Activated naive CD4-positive, alpha-beta T cell treated with anti-CD3 and anti-CD28 coated beads, Interleukin-2, amount 10 ng/mL, durations not matched to agents 7 days and 5 days (primary cell): Measurements from ENCODE around the gene ATXN10.

Source experiments
- CTCF ChIA-PET: fragments of 350-600 bp; sonication (Branson Sonifier 250); formaldehyde crosslinking; loops from one replicate; lab custom pipeline; 2021; ENCODE audit warnings: antibody characterized with exemption; lab: Charles Lee
- DNase-seq: peaks from one replicate; pipeline ENCODE4 v3.0.0-alpha.2; 2020
- H3K27ac Mint-ChIP-seq: one replicate; pipeline ENCODE4 v1.8.0; 2021; ENCODE audit warnings: mild to moderate bottlenecking, moderate library complexity, mixed read lengths
- H3K27me3 Mint-ChIP-seq: one replicate; pipeline ENCODE4 v1.8.0; 2021; ENCODE audit warnings: mild to moderate bottlenecking, mixed read lengths
- H3K36me3 Mint-ChIP-seq: one replicate; pipeline ENCODE4 v1.8.0; 2021; ENCODE audit warnings: mixed read lengths
- H3K4me1 Mint-ChIP-seq: one replicate; pipeline ENCODE4 v1.8.0; 2021; ENCODE audit warnings: mixed read lengths
- H3K4me3 Mint-ChIP-seq: one replicate; pipeline ENCODE4 v1.8.0; 2021; ENCODE audit warnings: mild to moderate bottlenecking, moderate library complexity, mixed read lengths
- H3K9me3 Mint-ChIP-seq: one replicate; pipeline ENCODE4 v1.8.0; 2021; ENCODE audit warnings: mixed read lengths

The ATXN10 gene

DNA sequence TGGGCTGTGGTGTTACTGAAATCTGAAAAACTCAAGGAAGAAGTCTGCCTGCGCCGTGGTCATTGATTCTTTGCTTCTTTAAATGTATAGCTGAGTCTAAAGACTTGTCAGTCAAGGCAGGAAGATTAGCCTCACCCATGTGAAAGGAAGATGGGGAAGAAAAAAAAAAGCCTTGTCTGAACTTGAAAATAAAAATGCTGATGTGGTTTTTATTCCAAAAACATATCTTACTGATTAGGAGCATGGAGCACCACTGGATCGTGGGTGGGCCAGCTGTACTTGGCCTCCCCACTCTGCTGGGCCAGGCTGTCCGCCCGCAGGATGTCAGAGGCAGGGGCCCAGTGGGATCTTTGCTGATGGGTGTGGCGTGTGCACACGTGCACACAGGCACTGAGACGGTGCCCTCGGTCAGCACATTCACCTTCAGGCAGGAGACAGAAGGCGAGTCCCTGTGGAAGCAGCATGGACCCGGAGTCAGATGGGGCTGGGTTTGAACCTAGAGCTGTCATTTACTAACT, 193.4 kb downstream of the ATXN10 start:
- CTCF ChIA-PET, result interaction anchor here (0.7 to 2.4 kb wide), 5 partner anchors 14 to 44 kb away, joined by 3 to 5 read pairs (median 3); no protein-coding TSS in a partner anchor
- Mint-ChIP-seq H3K27me3 (peaks cover 76% of the 10 kb centered on the region), H3K9me3 (no peaks in the 10 kb centered on the region), H3K4me1 (peaks cover 2% of the 10 kb centered on the region), H3K27ac (no peak overlapping the region), H3K36me3 (no peaks in the 10 kb centered on the region), H3K4me3 (no peak overlapping the region)
- DNase-seq, result no peak

DNA sequence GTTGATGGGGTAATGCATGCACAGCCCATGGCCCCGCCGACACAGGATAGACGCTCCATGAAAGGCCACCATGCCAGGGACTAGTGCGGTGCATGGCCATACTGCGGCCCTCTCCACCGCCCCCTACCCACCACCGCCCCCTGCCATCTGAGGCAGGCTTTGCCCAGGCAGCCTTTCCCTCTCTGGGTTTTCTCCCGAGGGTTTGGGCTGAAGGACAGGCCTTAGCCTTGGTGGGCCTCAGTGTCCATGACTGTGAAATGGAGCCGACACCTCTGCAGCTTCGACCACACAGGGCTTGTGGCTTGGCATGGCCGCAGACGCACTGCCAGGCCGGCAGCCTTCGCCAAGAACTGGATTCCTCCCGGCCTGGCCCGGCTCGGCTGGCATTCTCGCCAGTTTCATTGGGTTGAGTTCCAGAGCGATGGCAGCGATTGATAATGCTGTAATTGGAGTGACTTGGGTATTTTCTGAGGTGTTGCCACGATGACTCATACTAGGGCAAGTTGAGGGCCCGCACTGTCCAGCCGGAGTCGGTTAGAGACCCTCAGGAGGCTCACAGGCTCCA, 194.0 kb downstream of the ATXN10 start:
- CTCF ChIA-PET, result no interaction called here

DNA sequence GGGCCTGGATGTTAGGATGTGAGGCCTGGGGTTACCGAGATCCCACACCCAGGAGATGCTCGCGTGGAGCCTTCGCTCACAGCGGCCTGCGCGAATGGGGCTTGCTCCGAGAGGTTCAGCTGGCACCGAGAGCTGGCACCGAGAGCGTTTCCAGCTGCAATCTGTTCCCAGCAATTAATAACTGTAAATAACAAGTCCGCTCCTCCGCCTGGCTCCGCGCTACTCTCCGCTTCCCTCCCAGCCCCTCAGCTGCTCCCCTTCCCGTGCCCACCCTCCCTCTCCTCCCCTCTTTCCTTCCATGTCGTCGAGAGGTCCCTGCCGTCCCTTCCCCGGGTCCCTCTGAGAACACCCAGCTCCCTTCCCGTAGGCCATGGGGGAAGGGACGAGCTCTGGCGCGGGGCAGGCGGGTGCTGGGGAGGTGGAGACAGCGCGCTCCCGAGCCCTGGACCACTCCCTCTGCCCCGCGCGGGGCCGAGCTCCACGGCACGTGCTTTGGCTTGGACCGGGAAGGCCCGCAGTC, 194.6 kb downstream of the ATXN10 start:
- DNase-seq, result no peak
- CTCF ChIA-PET, result no interaction called here
- Mint-ChIP-seq H3K27me3 (peaks cover 85% of the 10 kb centered on the region), H3K27ac (no peak overlapping the region), H3K4me3 (no peak overlapping the region), H3K36me3 (no peaks in the 10 kb centered on the region), H3K4me1 (peaks cover 2% of the 10 kb centered on the region), H3K9me3 (no peaks in the 10 kb centered on the region)

More for the DNA sequence above, 194.0 kb downstream of the ATXN10 start:
- Mint-ChIP-seq H3K4me3 (no peak overlapping the region), H3K9me3 (no peaks in the 10 kb centered on the region), H3K27ac (no peak overlapping the region), H3K27me3 (peaks cover 82% of the 10 kb centered on the region), H3K36me3 (no peaks in the 10 kb centered on the region), H3K4me1 (peaks cover 2% of the 10 kb centered on the region)
- DNase-seq, result no peak

DNA sequence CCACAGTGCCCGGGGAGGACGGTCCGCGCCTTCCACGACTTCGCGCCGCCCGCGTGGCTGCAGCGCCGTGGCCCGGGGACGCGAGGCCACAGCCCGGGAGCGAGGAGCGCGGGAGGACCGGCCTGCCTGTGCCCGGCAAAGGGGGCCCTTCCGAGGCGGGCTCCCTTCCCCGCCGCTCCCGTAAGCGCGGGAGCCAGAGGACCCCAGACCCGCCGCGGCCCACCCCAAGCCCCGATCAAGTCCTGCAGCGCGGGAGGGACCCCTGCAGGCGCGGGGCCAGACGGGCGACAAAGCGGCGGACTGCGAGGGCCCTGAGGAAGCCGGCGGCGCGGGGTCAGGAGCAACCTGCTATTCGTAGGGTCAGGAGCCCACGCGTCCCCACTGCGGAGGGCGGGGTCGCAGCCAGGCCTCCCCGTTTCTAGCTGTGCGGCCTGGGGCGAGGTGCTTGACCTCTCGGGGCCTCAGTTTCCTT, 195.0 kb downstream of the ATXN10 start:
- Mint-ChIP-seq H3K9me3 (no peaks in the 10 kb centered on the region), H3K4me1 (peaks cover 2% of the 10 kb centered on the region), H3K27me3 (peaks cover 80% of the 10 kb centered on the region), H3K36me3 (no peaks in the 10 kb centered on the region), H3K27ac (no peak overlapping the region), H3K4me3 (no peak overlapping the region)
- no peak for DNase-seq
- CTCF ChIA-PET, result no interaction called here

DNA sequence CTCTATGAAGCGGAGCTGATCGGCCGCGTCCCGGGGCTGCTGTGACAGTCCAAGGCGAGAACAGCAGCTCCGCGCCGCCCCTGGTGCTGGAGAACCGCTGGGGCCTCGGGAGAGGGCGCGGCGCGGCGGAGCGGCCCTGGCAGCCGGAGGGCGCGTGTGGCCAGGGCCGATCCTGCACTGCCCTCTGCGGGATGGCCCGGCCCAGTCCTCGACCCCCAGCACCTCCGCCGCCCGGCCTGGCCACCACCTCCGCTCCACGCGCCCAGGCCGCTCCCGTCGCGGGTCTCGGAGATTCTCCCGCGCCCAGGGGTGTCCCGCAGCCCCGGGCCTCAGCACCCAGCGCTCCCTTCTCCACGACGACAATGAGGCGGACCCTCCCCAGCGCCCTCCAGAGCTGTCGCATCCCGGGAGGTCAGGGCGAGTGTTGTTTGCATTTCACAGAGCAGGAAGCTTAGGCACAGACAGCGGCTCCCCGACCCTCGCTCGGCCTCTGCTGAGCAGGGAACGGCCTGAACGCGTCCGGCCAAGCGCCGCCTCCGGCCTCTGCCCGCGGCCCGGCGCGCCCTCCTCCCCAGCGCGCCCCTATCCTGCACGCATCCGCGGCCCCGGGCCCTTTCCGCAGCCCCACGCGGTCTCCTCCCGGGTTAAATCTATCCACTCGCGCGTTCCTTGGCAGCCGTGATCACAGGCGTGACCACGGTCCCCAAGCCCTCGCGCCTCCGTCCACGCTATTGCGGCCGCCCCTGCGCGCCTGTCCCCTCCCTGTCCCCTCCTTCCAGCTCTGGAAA, 195.7 kb downstream of the ATXN10 start:
- no peaks in the 10 kb centered on the region for H3K36me3 Mint-ChIP-seq
- peaks cover 77% of the 10 kb centered on the region for H3K27me3 Mint-ChIP-seq
- no peak overlapping the region for H3K27ac Mint-ChIP-seq
- CTCF ChIA-PET, result no interaction called here
- DNase-seq, result no peak
- H3K4me1 Mint-ChIP-seq, result peaks cover 2% of the 10 kb centered on the region
- H3K9me3 Mint-ChIP-seq, result no peaks in the 10 kb centered on the region
- no peak overlapping the region for H3K4me3 Mint-ChIP-seq

DNA sequence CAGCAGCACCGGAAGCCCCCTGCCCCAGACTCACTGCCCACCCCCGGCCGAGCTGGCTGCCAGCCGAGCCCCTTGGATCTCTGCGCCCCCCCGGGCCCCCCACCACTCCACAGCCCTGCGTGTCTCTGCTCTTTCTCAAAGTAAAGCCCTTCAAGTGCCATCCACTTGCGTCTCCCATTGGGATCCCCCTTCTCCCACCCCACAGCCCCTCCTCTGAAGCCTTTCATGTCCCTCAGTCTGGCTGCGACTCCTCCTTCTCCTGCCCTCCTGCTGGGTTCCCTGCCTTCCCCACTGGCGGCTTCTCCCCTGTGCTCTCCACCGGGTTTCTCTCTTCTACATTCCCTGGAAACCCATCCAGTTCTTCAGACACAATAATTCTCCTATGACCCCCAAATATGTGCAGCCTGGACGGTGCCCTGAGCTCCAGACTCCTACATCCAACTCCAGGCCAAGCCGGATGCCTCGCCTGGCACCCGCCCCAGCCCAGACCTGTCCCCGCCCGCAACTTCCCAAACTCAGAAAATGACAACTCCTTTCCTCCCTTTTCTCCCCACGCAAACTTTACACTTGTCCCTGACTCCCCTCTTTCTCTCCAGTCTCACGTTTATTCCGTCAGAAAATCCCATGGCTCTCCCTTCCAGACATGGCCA, 196.4 kb downstream of the ATXN10 start:
- peaks cover 80% of the 10 kb centered on the region for H3K27me3 Mint-ChIP-seq

DNA sequence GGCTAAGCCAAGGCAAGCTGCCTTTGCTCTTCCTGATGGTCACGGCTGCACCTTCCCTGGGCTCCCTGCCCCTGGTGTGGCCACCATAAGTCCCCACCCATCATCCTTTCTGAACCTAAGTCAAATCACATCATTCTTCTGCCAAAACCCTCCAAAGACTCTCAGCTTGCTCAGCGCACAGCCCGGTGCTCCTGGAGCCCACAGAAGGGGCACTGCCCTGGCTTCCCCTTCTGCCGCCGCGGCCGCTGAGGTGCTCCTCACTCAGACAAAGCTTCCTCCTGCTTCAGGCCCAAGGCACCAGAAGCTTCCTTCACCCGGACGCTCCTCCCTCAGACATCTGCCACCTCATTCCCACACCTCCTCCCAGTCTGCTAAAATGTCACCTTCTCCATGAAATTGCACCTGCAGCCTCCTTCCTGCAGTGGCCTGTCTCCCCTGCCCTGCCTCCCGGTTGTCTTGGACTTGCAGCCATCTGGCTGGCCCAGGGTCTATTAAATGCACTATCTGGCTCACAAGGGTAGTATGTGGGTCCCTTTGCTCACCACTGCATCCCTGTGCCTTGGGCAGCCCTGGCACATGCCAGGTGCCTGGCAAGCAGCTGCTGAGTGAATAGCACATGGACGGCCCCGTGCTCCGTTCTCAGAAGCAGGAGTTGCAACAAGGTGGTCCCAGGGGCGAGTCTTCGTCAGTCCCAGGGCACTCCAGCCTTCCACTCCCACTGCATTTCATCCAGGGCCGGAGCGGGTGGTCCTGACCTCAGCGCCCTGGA, 197.1 kb downstream of the ATXN10 start:
- Mint-ChIP-seq H3K9me3 (peaks cover 5% of the 10 kb centered on the region), H3K4me3 (no peak overlapping the region), H3K27ac (no peak overlapping the region), H3K36me3 (no peaks in the 10 kb centered on the region), H3K27me3 (peaks cover 74% of the 10 kb centered on the region), H3K4me1 (peaks cover 2% of the 10 kb centered on the region)
- DNase-seq, result no peak
- CTCF ChIA-PET, result no interaction called here

More for the DNA sequence above, 196.4 kb downstream of the ATXN10 start:
- Mint-ChIP-seq H3K36me3 (no peaks in the 10 kb centered on the region), H3K4me3 (no peak overlapping the region), H3K27ac (no peak overlapping the region), H3K4me1 (peaks cover 2% of the 10 kb centered on the region), H3K9me3 (peaks cover 5% of the 10 kb centered on the region)
- CTCF ChIA-PET, result no interaction called here
- DNase-seq, result no peak

DNA sequence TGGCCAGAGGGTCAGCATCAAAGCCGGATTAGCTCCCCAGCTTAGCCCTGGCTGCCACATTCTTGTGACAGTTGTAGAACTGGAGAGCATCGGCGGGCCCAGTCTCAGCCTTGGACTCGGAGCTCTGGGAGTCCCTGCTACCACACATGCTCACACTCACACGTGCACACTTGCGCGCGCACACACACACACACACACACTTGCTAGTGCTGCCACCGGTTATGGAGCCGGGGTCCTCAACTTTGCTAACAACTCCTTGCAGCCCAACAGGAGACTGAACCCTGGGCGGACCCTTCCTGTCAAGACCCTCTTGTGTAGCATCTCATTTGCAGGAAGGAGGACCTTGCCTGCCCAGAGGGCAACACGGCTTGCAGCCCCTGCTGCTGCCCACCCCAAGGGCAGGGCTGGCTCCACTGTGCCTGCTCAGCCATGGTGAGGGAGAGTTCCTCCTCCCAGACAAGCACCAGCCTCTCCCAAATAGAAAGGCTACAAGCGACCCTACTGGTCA, 197.8 kb downstream of the ATXN10 start:
- Mint-ChIP-seq H3K27me3 (peaks cover 68% of the 10 kb centered on the region), H3K4me1 (peaks cover 2% of the 10 kb centered on the region), H3K36me3 (no peaks in the 10 kb centered on the region), H3K27ac (no peak overlapping the region), H3K9me3 (peaks cover 5% of the 10 kb centered on the region), H3K4me3 (no peak overlapping the region)
- CTCF ChIA-PET, result no interaction called here
- DNase-seq, result no peak

DNA sequence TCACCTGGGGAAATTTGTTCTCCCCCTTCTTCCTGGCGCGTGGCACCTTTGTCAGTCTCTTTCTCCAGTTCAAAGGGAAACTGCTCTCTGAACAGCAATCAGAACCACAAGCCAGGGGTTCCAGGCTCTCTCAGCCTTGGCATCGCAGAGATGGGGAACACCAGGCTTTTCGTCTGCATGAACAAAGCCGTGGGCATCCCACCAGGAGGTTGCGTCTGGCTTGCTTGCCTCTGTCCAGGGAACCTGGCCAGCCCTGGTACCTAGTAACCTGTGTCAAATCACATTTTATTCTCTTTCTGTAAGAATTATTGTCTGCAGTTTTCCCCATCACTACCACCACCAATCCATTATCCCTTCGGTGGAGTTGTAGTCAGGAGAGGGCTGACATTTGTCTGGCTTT, 198.4 kb downstream of the ATXN10 start:
- no peak overlapping the region for H3K27ac Mint-ChIP-seq
- CTCF ChIA-PET, result no interaction called here
- H3K4me3 Mint-ChIP-seq, result no peak overlapping the region
- DNase-seq, result no peak
- H3K27me3 Mint-ChIP-seq, result peaks cover 62% of the 10 kb centered on the region
- H3K4me1 Mint-ChIP-seq, result no peaks in the 10 kb centered on the region
- peaks cover 5% of the 10 kb centered on the region for H3K9me3 Mint-ChIP-seq
- H3K36me3 Mint-ChIP-seq, result no peaks in the 10 kb centered on the region

DNA sequence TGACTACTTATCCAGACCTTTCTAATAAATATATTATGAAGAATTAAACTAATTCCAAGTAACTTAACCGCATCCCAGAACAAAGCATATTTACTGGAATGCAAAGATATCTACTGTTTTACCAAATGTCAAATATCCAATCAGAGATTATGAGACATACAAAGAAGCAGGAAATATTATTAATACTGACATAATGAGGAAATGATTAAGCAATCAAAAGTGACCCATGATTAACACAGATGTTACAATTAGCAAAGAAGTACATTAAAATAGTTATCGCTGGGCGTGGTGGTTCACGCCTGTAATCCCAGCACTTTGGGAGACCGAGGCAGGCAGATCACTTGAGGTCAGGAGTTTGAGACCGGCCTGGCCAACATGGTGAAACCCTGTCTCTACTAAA, 200.1 kb downstream of the ATXN10 start:
- Mint-ChIP-seq H3K4me3 (no peak overlapping the region), H3K27ac (no peak overlapping the region), H3K9me3 (peaks cover 5% of the 10 kb centered on the region), H3K27me3 (peaks cover 54% of the 10 kb centered on the region), H3K4me1 (no peaks in the 10 kb centered on the region), H3K36me3 (no peaks in the 10 kb centered on the region)
- no peak for DNase-seq
- CTCF ChIA-PET, result no interaction called here

DNA sequence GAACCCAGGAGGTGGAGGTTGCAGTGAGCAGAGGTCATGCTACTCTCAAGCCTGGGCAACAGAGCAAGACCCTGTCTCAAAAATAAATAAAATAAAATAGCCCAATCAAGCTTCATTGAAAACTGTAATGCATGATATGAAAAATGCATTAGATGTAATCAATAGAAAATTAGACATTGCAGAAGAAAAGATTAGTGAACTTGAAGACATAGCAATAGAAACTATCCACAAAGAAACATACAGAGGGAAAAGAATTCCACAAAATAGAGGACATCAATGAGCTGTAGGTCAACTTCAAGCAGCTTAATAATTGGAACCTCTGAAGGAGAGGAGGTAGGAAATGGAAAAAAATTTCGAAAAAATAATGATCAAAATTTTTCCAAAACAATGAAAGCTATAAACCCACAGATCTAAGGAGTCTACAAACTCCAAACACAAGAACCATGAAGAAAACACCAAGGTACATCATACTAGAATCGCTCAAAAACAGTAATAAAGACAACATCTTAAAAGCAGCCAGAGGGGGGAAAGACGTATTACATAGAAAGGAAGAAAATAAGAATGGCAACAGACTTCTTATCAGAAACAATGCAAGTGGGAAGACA, 201.1 kb downstream of the ATXN10 start:
- Mint-ChIP-seq H3K27ac (no peak overlapping the region), H3K4me3 (no peak overlapping the region), H3K9me3 (peaks cover 5% of the 10 kb centered on the region), H3K4me1 (no peaks in the 10 kb centered on the region), H3K27me3 (peaks cover 54% of the 10 kb centered on the region), H3K36me3 (no peaks in the 10 kb centered on the region)
- no peak for DNase-seq
- CTCF ChIA-PET, result no interaction called here

DNA sequence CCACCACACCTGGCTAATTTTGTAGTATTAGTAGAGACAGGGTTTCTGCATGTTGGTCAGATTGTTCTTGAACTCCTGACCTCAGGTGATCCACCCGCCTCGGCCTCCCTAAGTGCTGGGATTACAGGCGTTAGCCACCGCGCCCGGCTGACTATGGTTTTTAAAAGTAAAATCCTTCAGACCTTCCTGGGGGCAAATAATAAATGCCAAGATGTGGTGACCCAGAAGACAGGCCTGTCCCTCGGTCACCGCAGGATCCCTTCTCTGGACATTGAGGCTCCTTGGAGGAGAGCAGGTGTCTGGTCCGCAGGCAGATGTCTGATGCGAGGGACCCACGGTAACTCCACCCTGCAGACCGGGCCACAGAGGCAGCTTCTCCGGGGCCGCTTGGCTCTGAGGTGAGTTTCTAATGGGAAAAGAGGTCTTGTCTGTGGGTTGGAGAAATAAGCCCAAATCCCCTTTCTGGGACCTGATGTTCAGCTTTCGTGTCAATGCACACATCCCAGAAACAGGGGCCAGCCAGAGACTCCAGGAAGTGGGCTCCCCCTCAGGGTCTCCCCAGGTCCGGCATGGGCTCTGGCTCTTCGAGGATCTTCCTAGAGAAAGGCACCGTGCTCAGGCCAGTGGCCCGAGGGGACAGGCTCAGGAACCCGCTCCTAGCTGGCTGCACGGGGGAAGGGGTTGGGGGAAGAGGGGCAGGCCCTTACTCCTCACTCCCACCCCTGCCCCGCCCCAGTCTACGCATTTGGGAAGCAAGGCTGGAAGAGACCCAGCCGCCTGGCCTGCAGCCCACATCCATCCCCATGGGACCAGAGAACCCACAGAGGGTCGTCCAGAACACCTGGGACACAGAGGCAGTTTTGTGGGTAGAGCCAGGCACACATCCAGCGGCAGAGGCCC, 204.8 kb downstream of the ATXN10 start:
- H3K4me3 Mint-ChIP-seq, result no peak overlapping the region
- peaks cover 5% of the 10 kb centered on the region for H3K9me3 Mint-ChIP-seq
- CTCF ChIA-PET, result interaction anchor here (1.0 kb wide), 1 partner anchor 13 kb away, joined by 6 read pairs; no protein-coding TSS in a partner anchor
- no peaks in the 10 kb centered on the region for H3K4me1 Mint-ChIP-seq
- no peaks in the 10 kb centered on the region for H3K36me3 Mint-ChIP-seq
- no peak overlapping the region for H3K27ac Mint-ChIP-seq
- DNase-seq, result no peak
- peaks cover 57% of the 10 kb centered on the region for H3K27me3 Mint-ChIP-seq
